Keratinocyte (primary cell): ENCODE data around the gene ZNF335. TPM values are rescaled to one million over a fixed set of nuclear protein-coding genes. Genes with fewer than 3 reads are reported as not detected.
A peak's percentile ranks its signal among the peaks of the same experiment; 100 is the strongest.

ENCODE experiments used
- DNase-seq: peaks from one replicate; pipeline ENCODE4 v3.0.0-alpha.2; 2011; ENCODE audit warnings: low read depth, missing footprints, low spot score
- FAIRE-seq: peaks from 2 replicates; lab custom pipeline; 2011; peaks lifted over from hg19 to GRCh38; lab: Jason Lieb, UNC
- H2AFZ ChIP-seq: 2 replicates; pipeline ENCODE4 v1.6.0; 2012; ENCODE audit warnings: low read length, control low read depth, inconsistent platforms; ENCODE audit not compliant: control insufficient read depth
- H3K27ac ChIP-seq: 2 replicates; pipeline ENCODE4 v1.5.1; 2011; ENCODE audit warnings: low read length; ENCODE audit not compliant: control insufficient read depth, insufficient read depth
- H3K27me3 ChIP-seq: 3 replicates; pipeline ENCODE4 v1.6.0; 2011; ENCODE audit warnings: low read length; ENCODE audit not compliant: control insufficient read depth, insufficient read depth; ENCODE audit errors: extremely low read depth
- H3K36me3 ChIP-seq, 2 experiments: 2 replicates in 1 of 2; 3 replicates in 1 of 2; pipeline ENCODE4 v1.5.1; 2011; ENCODE audit warnings: low read length in 2 of 2, mild to moderate bottlenecking in 1 of 2; ENCODE audit not compliant: control insufficient read depth in 2 of 2, insufficient read depth in 2 of 2; ENCODE audit errors: extremely low read depth in 1 of 2
- H3K4me1 ChIP-seq: 3 replicates; pipeline ENCODE4 v1.5.1; 2011; ENCODE audit warnings: low read length; ENCODE audit not compliant: control insufficient read depth, insufficient read depth; ENCODE audit errors: extremely low read depth
- H3K4me2 ChIP-seq: 3 replicates; pipeline ENCODE4 v1.6.0; 2011; ENCODE audit warnings: low read depth, low read length; ENCODE audit not compliant: control insufficient read depth, insufficient read depth; ENCODE audit errors: extremely low read depth
- H3K4me3 ChIP-seq, 3 experiments: fragments of 200-600 bp in 1 of 3; sonication (generic) in 1 of 3; 2 replicates in 2 of 3; 3 replicates in 1 of 3; pipeline ENCODE4 v1.5.1; 2011 to 2016; ENCODE audit warnings: low read length in 3 of 3, mild to moderate bottlenecking in 3 of 3, control low read depth in 2 of 3, inconsistent platforms in 1 of 3, low read depth in 1 of 3, mixed read lengths in 1 of 3, mixed run types in 1 of 3, moderate library complexity in 1 of 3; ENCODE audit not compliant: control insufficient read depth in 2 of 3, insufficient read depth in 2 of 3; ENCODE audit errors: extremely low read depth in 1 of 3
- H3K79me2 ChIP-seq: 2 replicates; pipeline ENCODE4 v1.6.0; 2012; ENCODE audit warnings: low read length; ENCODE audit not compliant: control insufficient read depth, insufficient read depth
- H3K9ac ChIP-seq: 3 replicates; pipeline ENCODE4 v1.6.0; 2011; ENCODE audit warnings: low read length; ENCODE audit not compliant: control insufficient read depth, insufficient read depth; ENCODE audit errors: extremely low read depth
- H3K9me1 ChIP-seq: 3 replicates; pipeline ENCODE4 v1.6.0; 2011; ENCODE audit warnings: low read length; ENCODE audit not compliant: control insufficient read depth, insufficient read depth; ENCODE audit errors: extremely low read depth
- H3K9me3 ChIP-seq: 2 replicates; pipeline ENCODE4 v1.5.1; 2012; ENCODE audit warnings: low read depth, low read length; ENCODE audit not compliant: control insufficient read depth
- H4K20me1 ChIP-seq: 3 replicates; pipeline ENCODE4 v1.6.0; 2011; ENCODE audit warnings: low read length; ENCODE audit not compliant: control insufficient read depth, insufficient read depth; ENCODE audit errors: extremely low read depth
- CTCF ChIP-seq, 3 experiments: IDR thresholded peaks in 1 of 3; conservative IDR thresholded peaks in 1 of 3; optimal IDR thresholded peaks in 1 of 3; 2 replicates in 2 of 3; 3 replicates in 1 of 3; pipeline versions ENCODE3 to v1.5.1; 2011; ENCODE audit warnings: low read length in 3 of 3, mild to moderate bottlenecking in 3 of 3, moderate library complexity in 2 of 3, control low read depth in 1 of 3, inconsistent platforms in 1 of 3; ENCODE audit not compliant: insufficient read depth in 2 of 3; ENCODE audit errors: extremely low read depth in 1 of 3
- EZH2 ChIP-seq: IDR thresholded peaks from one replicate; pipeline ENCODE4 v1.6.1; 2012; ENCODE audit warnings: inconsistent platforms, mild to moderate bottlenecking, low read length, moderate library complexity
- dilution Hi-C: fragments of 300-500 bp; cut with MboI; formaldehyde crosslinking; loops from one replicate; pipeline ENCODE4 v1.7.0; 2020; ENCODE audit warnings: low sequenced_read_pairs; ENCODE audit not compliant: extremely low pct_ligation_motif_present
- polyA plus RNA-seq, 5 experiments: library from polyadenylated mRNA; depleted of rRNA in 3 of 5; stranded (reverse) in 3 of 5; stranded (forward) in 1 of 5; unstranded in 1 of 5; fragments of >200 nt; gene quantifications; 1 replicate in 1 of 5; 2 replicates in 3 of 5; 3 replicates in 1 of 5; pipeline versions ENCODE4 v1.2.1 to v1.2.3, GENCODE V29; 2011 to 2012; ENCODE audit warnings: missing spikeins in 2 of 5, low read depth in 1 of 5, low replicate concordance in 1 of 5

Gene ZNF335
- polyA plus RNA-seq, 1 donor (not counting 4 experiments of a cell fraction or from before 2014, with no cell fraction given): 5.8 TPM

GRCh38 chr20:45934586-45935415 lies 37.2 kb downstream of the ZNF335 start, which contains the start of gene PCIF1:
TSS of gene PCIF1 (plus strand) at chr20:45934683. CDS start at chr20:45939000, 4,317 bp downstream.
- H3K79me2 ChIP-seq: peaks cover 33% of the 10 kb centered on the region
- no peaks in the 10 kb centered on the region for H4K20me1 ChIP-seq
- peak within 1 kb of the TSS; percentile 90 for H2AFZ ChIP-seq
- peak within 1 kb of the TSS; percentile 97 for H3K27ac ChIP-seq
- FAIRE-seq: no peak
- dilution Hi-C loops: no loop called here
- peaks cover 14% of the 10 kb centered on the region for H3K4me1 ChIP-seq
- no peaks in the 10 kb centered on the region for H3K9me3 ChIP-seq
- H3K27me3 ChIP-seq: no peaks in the 10 kb centered on the region
- no peak for TF ChIP-seq EZH2
- peak within 1 kb of the TSS; percentile 100 for H3K4me2 ChIP-seq
- no peaks in the 10 kb centered on the region for H3K9me1 ChIP-seq
- H3K36me3 ChIP-seq: peaks cover 15 to 18% of the 10 kb centered on the region in 2 experiments
- H3K9ac ChIP-seq: peak within 1 kb of the TSS; percentile 99
- H3K4me3 ChIP-seq: peak within 1 kb of the TSS; percentile 89 to 100 (median 97)
- peak; percentile 67 for DNase-seq

GRCh38 chr20:45934046-45934585 lies 37.9 kb downstream of the ZNF335 start:
- no peak for TF ChIP-seq CTCF (optimal IDR thresholded peaks at IDR 0.05 in 1 of 3, IDR thresholded peaks at IDR 0.05 in 1 of 3, conservative IDR thresholded peaks at IDR 0.05 in 1 of 3; ENCODE audit: extremely low read depth in 1 of 3, insufficient read depth in 2 of 3, low read length in 3 of 3)
- no peak for TF ChIP-seq EZH2

More at GRCh38 chr20:45934046-45934585, 37.9 kb downstream of the ZNF335 start:
- no peaks in the 10 kb centered on the region for H4K20me1 ChIP-seq
- H3K9ac ChIP-seq: peak overlapping the region; percentile 99
- peaks cover 14% of the 10 kb centered on the region for H3K4me1 ChIP-seq
- peak overlapping the region; percentile 89 to 95 (median 92) for H3K4me3 ChIP-seq
- H3K79me2 ChIP-seq: peaks cover 33% of the 10 kb centered on the region
- peak overlapping the region; percentile 97 for H3K27ac ChIP-seq
- no peaks in the 10 kb centered on the region for H3K9me1 ChIP-seq
- no peaks in the 10 kb centered on the region for H3K9me3 ChIP-seq
- peak overlapping the region; percentile 100 for H3K4me2 ChIP-seq
- H2AFZ ChIP-seq: peak overlapping the region; percentile 88
- dilution Hi-C loops: no loop called here
- H3K27me3 ChIP-seq: no peaks in the 10 kb centered on the region
- no peak for DNase-seq
- no peak for FAIRE-seq
- peaks cover 9 to 13% of the 10 kb centered on the region in 2 experiments for H3K36me3 ChIP-seq
